DND-41 (cell line): ENCODE measurements around the gene DVL1.
"Not testable (repeated sequence)": the region's sequence is repeated elsewhere in the genome, so short reads cannot be mapped to it uniquely, and the experiment has no call there.

Experiments used
- ATAC-seq: fragments of 200-7000 bp; cut with Tn5 transposase; 3 replicates; pipeline ENCODE4 v1.9.1; 2021; ENCODE audit warnings: low read depth; ENCODE audit not compliant: insufficient read depth
- DNase-seq: peaks from one replicate; pipeline ENCODE4 v3.0.0-alpha.2; 2020
- H2AFZ ChIP-seq: 2 replicates; pipeline ENCODE4 v1.6.0; 2012; ENCODE audit warnings: low read depth, low read length
- H3K27ac ChIP-seq: 2 replicates; pipeline ENCODE4 v1.5.1; 2012; ENCODE audit warnings: low read length, inconsistent platforms
- H3K27me3 ChIP-seq: fragments of 200-600 bp; sonication (generic); 2 replicates; pipeline ENCODE4 v1.6.0; 2012; ENCODE audit warnings: low read length, mild to moderate bottlenecking, inconsistent platforms; ENCODE audit not compliant: insufficient read depth, poor library complexity
- H3K36me3 ChIP-seq: 2 replicates; pipeline ENCODE4 v1.5.1; 2012; ENCODE audit warnings: low read length, inconsistent platforms; ENCODE audit not compliant: insufficient read depth
- H3K4me1 ChIP-seq: 2 replicates; pipeline ENCODE4 v1.5.1; 2012; ENCODE audit warnings: mild to moderate bottlenecking, low read length; ENCODE audit not compliant: insufficient read depth
- H3K4me2 ChIP-seq: 2 replicates; pipeline ENCODE4 v1.6.0; 2012; ENCODE audit warnings: mild to moderate bottlenecking, moderate library complexity, low read length, inconsistent platforms; ENCODE audit not compliant: insufficient read depth
- H3K4me3 ChIP-seq, 2 experiments: fragments of 200-600 bp in 1 of 2; shearing (Covaris generic) in 1 of 2; 2 replicates each; pipeline ENCODE4 v1.5.1; 2012 to 2016; ENCODE audit warnings: inconsistent platforms in 2 of 2, low read length in 2 of 2, mild to moderate bottlenecking in 2 of 2, low read depth in 1 of 2, moderate library complexity in 1 of 2
- H3K79me2 ChIP-seq: 2 replicates; pipeline ENCODE4 v1.6.0; 2012; ENCODE audit warnings: low read length, inconsistent platforms; ENCODE audit not compliant: insufficient read depth
- H3K9ac ChIP-seq: 2 replicates; pipeline ENCODE4 v1.6.0; 2012; ENCODE audit warnings: low read depth, mild to moderate bottlenecking, inconsistent platforms, low read length, moderate library complexity
- H3K9me3 ChIP-seq: 2 replicates; pipeline ENCODE4 v1.5.1; 2012; ENCODE audit warnings: low read length, moderate library complexity, mild to moderate bottlenecking, inconsistent platforms; ENCODE audit not compliant: insufficient read depth, severe bottlenecking
- H4K20me1 ChIP-seq: 2 replicates; pipeline ENCODE4 v1.6.0; 2012; ENCODE audit warnings: low read length; ENCODE audit not compliant: insufficient read depth
- CTCF ChIP-seq: IDR thresholded peaks from 2 replicates; pipeline ENCODE4 v1.5.1; 2012; ENCODE audit warnings: borderline replicate concordance, low read length, moderate library complexity, mild to moderate bottlenecking; ENCODE audit not compliant: poor library complexity, severe bottlenecking; ENCODE audit errors: extremely low read depth
- EZH2 ChIP-seq: IDR thresholded peaks from 3 replicates; pipeline ENCODE4 v1.6.1; 2012; ENCODE audit warnings: borderline replicate concordance, low read depth, mild to moderate bottlenecking, moderate library complexity, low read length, inconsistent platforms; ENCODE audit not compliant: severe bottlenecking

DVL1 gene

GRCh38 chr1:1318777-1319645 is 30.2 kb downstream of the DVL1 start:
- H3K4me2 ChIP-seq, result no peak overlapping the region
- peaks cover 33% of the 10 kb centered on the region for H3K4me1 ChIP-seq
- peaks cover 73% of the 10 kb centered on the region for H4K20me1 ChIP-seq
- peaks cover 74% of the 10 kb centered on the region for H3K36me3 ChIP-seq
- no peak for ATAC-seq
- TF ChIP-seq EZH2 (no peak), CTCF (no peak)
- peaks cover 79% of the 10 kb centered on the region for H3K79me2 ChIP-seq
- no peak overlapping the region for H3K27ac ChIP-seq
- no peaks in the 10 kb centered on the region for H3K27me3 ChIP-seq
- no peak for DNase-seq
- no peak overlapping the region for H2AFZ ChIP-seq
- H3K4me3 ChIP-seq, result no peak overlapping the region
- H3K9me3 ChIP-seq, result no peaks in the 10 kb centered on the region
- no peak overlapping the region for H3K9ac ChIP-seq

- peaks cover 81% of the 10 kb centered on the region for H3K79me2 ChIP-seq
- peaks cover 80% of the 10 kb centered on the region for H3K36me3 ChIP-seq
- H3K4me1 ChIP-seq, result peaks cover 28% of the 10 kb centered on the region
- TF ChIP-seq CTCF, result no peak
- no peak for TF ChIP-seq EZH2
- DNase-seq (no peak), ATAC-seq (no peak)
- no peak overlapping the region for H2AFZ ChIP-seq
- no peaks in the 10 kb centered on the region for H3K27me3 ChIP-seq
- H3K27ac ChIP-seq, result no peak overlapping the region
- H4K20me1 ChIP-seq, result peaks cover 76% of the 10 kb centered on the region
- no peak overlapping the region for H3K4me2 ChIP-seq
- H3K4me3 ChIP-seq, result no peak overlapping the region
- H3K9me3 ChIP-seq, result no peaks in the 10 kb centered on the region
- no peak overlapping the region for H3K9ac ChIP-seq
Measured at GRCh38 chr1:1318131-1318652, 31.0 kb downstream of the DVL1 start.

- Histone ChIP-seq H3K27ac (no peak overlapping the region), H3K79me2 (peaks cover 82% of the 10 kb centered on the region), H3K9ac (no peak overlapping the region), H3K4me1 (peaks cover 22% of the 10 kb centered on the region), H3K4me3 (no peak overlapping the region), H3K4me2 (no peak overlapping the region), H3K36me3 (peaks cover 82% of the 10 kb centered on the region), H3K9me3 (no peaks in the 10 kb centered on the region), H4K20me1 (peaks cover 78% of the 10 kb centered on the region), H3K27me3 (no peaks in the 10 kb centered on the region), H2AFZ (no peak overlapping the region)
- no peak for TF ChIP-seq EZH2
- TF ChIP-seq CTCF, result no peak
- ATAC-seq (no peak), DNase-seq (no peak)
Measured at GRCh38 chr1:1317420-1317819, 31.8 kb downstream of the DVL1 start.

- Histone ChIP-seq H3K79me2 (peaks cover 73% of the 10 kb centered on the region), H3K4me1 (peaks cover 10% of the 10 kb centered on the region), H3K36me3 (peaks cover 85% of the 10 kb centered on the region), H4K20me1 (peaks cover 74% of the 10 kb centered on the region)
- not testable (repeated sequence) for H3K27ac ChIP-seq, H3K4me2 ChIP-seq, H3K9me3 ChIP-seq, DNase-seq, H3K4me3 ChIP-seq, H2AFZ ChIP-seq, ATAC-seq, H3K9ac ChIP-seq, H3K27me3 ChIP-seq
Measured at GRCh38 chr1:1316199-1316598, 33.0 kb downstream of the DVL1 start.
